HG03558 (cell line): ENCODE results near the gene HIPK2.

Experiments
- ATAC-seq: cut with Tn5 transposase; IDR thresholded peaks from one replicate; pipeline ENCODE4 v1.9.1; 2021; ENCODE audit warnings: moderate number of reproducible peaks; ENCODE audit not compliant: unreplicated experiment; ENCODE audit errors: extremely low read depth

Gene HIPK2

DNA sequence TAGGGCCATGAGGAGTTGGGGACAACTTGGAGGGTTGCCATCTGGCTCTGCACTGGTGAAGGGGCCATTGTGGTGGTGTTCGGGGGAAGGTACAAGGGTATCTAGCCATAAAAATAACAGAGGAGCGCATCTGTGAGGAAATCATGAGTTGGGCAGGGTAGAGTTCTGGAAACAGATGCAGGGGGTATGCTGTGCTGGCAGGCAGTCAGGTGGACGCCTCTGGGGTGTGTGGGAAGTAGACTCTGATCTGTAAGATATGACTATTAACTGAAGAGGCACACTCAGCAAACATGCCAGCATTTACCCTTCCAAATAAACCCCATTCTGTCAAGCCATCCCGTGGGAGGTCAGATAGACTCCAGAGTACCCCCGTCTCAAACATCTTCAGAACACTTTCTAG is 174.5 kb downstream of the HIPK2 start:
- no peak for ATAC-seq

DNA sequence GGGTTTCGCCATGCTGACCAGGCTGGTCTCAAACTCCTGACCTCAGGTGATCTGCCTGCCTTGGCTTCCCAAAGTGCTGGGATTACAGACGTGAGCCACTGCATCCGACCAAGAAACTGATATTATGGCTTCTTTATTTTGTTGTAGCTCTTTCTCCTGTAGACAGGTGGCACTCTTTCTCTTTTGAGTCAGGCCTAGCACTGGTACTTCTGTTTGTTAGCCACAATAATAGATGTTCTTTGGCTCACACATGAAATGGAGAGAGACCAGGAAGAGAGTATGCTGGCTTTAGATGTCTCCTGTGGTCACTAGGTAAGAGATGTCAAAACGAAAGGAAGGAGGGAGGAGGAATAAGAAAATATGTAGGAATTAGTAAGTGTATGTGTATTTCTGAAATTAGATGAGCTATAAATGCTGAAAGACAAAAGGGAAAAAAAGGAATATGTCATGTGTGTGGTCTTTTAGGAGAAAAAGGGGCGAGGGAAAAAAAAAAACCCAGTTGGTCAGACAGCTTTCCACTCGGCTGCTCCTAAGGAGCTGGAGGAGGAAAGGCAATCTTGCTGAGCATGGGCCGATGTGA is 175.6 kb downstream of the HIPK2 start:
- no peak for ATAC-seq

DNA sequence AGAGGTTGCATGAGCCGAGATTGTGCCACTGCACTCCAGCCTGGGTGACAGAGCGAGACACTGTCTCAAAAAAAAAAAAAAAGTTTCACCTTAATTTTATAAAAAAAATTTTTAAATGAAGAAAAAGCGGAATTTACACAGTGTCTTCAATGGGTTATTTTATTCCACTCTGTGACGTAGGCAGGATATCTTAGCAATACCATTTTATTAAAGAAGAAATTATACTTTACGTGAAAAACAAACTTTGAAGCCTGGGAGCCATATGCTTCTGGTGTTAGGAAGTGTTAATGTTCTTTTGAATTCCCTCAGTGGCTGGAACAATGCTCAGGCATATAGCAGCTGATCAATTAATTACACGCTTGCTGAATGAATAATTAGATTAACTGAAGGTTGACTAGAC is 176.6 kb downstream of the HIPK2 start:
- ATAC-seq: no peak

DNA sequence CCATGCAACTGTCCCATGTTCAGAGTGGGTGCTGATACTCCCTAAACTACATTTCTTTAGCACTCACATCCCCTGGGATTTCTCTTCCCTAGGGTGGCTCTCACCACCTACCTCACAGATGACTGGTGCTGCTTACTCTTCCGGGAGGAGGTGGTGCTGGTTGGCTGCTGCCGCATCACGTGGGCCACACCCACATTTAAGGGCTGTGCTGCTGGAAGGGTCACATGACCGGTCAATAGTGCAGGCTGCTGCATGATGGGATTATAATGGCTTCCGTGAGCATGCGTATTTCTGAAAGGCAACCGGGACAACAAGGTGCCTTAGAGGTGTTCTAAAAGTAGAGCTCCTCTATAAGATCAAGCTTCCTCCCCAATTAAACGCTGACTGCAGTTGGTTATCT is 177.5 kb downstream of the HIPK2 start:
- ATAC-seq: no peak

DNA sequence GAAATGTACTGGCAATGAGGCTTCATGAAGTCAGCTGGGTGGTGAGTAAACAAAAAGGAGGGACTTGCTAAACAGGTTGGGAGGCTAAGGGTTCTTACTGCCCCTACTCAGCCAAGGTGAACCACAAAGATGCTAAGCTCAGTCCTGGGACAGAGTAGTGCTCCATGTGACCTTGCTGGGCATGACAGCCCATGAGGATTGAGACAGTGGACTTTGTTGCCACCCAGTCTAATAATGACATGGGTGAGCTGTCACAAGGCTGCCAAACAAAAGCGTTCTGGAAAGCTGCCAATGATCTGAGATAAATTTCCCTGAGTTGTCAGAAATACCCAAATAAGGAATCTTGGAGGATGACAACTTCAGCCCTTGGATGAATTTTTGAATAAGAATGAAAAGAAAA is 179.2 kb downstream of the HIPK2 start:
- no peak for ATAC-seq

DNA sequence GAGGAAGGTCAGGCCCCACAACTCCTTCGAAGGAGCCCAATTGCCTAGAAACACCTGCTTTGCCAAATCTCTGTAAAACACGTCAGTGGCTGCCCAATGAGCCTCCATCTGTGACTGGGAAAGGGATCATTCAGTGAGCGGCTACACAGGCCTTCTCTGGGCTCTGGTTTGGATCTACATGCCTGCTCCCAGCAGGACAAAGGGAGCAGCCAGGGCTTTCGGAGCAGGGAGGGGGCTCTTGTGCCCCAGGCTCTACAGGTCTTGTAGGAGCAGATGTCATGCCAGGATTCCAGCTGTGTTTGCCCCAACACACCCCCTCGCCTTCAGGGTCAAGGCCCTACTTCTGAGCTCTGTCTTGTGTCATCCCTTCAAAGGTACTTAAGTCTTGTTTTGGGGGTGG is 180.8 kb downstream of the HIPK2 start:
- no peak for ATAC-seq

DNA sequence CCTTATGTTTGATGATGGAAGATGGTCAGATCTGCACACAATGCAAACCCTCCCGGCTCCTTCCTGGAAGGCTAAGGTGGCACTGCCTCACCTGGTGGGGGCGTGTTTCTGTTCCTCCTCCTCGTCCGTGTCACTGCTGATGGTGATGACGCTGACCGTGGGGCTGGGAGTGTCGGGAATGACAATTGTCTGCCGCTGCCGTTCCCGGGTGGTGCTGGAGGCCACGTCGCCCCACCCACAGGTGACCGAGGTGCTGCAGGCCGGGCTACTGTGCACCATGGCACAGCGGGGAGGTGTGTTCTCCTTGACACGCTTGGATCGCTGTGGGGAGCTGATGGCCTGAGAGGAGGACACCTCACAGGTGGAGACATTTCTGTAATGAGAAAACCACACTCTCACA is 181.2 kb downstream of the HIPK2 start:
- ATAC-seq: no peak

DNA sequence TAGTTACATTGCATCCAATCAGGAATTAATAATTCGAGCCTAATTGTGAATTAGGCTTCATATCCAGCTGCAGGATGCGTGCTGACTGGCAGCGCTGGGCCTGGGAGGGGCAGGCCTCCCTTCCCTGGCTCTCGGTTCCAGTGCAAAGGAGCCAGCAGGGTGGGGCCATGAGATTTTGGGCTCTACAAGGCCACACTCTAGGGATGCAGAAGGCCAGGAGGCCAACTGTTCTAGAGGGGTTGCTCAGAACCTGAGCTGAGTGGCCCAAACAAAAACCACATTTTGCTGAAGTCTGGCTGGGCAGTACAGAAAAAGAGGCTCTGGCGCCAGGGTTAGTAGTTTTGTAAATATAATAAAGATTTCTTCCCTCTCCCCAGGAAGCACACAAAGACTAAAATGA is 182.0 kb downstream of the HIPK2 start:
- no peak for ATAC-seq

DNA sequence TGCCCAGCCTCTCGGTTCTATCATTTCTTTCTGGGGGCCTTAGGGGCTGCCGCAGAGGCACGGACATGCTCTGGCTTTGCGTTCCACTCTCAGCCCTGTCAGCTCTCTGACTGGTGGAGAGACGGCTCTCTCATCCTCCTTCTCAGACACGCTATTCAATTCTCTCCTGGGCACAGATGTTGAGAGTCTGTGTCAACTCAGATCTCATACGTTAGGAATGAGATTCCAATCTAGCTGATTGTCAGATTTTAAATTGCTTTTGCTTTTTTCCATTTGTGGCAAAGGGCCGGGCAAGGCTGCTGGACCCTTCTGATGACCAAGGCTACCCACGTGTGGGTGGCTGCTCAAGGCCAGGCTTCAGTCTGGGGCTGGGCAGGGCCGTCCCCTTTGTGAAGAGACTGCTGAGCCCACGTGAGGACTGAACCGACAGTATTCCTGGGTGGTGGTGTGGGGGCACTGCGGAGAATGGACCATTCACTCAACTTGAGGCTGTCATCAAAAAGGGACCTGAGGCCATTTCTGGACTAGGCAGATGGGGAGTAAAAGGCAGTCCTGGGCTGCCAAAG is 182.8 kb downstream of the HIPK2 start:
- ATAC-seq: no peak

DNA sequence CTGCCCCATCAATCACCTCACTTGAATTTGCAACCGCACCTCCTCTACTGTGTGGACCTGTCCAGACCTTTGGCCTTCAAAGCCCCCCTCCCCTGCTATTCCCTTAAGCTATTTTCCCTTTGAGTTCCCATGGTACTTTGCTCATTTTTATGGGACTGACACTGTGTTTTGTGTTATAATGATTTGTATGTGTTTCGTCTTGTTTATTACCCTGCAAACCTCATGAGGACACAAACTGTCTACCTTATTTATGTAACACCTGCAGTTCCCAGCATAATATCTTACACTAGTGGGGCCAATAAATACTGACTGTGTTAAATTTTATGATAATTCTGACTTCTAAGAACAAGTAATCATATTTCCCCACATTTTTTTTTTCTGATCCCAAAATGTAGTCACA is 183.7 kb downstream of the HIPK2 start:
- no peak for ATAC-seq

DNA sequence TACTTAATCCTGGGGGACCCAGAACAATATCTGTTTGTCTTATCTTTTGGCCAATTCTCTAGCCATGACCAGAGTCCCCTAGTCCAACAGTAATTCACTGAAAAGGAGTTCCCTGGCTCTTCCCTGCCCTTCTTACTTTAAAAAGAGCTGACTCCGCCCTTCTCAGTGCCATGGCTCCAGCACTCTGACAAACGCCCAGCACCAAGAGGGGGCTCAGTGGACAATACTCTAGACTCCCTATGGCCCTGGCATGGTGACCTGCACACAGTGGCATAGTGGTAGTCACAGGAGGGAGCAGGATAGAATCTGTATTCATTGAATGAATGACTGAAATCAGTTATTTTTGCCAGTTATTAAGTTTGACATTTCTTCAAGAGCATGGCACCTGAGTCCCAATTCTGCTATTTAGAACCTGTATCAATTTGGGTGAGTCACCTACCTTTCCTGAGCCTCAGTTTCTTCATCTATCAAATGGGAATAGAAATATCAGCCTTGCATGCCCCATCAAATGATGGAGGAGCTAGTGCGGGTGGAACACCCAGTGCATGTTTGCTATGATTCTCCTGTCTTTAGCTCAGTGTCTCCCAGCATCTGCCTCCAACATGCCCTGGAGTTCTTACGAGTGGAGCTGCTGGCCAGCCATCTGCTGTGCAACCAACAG is 184.9 kb downstream of the HIPK2 start:
- ATAC-seq: no peak

DNA sequence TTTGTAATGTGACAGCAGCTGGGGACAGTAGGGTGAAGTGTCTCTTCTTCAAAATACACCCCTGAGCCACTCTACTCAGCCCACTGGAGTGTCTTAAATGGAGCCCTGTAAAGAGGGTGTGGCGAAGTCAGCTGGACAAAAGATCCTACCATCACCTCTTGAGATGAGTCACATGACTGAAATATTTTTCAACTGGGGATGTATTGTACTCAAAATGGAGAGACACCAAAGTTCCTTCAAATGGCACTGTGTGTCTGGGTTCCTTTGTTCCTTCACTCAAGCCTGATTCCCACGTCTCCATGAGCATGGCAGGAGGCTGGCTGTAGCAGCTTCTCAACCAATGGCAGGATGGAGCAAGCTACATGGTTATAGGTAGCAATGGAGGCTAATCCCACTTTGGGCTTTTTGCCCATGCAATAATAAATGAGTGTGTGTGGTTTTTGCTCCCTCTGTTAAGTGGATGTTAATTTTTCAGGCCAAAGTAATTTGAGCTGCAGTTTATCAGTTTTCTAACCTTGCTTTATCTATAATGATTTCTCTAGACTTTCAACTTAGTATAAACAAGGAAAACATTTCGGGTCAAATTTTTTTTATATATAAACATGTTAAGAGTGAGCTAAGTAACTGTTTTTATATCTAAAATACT is 186.1 kb downstream of the HIPK2 start:
- ATAC-seq: no peak

DNA sequence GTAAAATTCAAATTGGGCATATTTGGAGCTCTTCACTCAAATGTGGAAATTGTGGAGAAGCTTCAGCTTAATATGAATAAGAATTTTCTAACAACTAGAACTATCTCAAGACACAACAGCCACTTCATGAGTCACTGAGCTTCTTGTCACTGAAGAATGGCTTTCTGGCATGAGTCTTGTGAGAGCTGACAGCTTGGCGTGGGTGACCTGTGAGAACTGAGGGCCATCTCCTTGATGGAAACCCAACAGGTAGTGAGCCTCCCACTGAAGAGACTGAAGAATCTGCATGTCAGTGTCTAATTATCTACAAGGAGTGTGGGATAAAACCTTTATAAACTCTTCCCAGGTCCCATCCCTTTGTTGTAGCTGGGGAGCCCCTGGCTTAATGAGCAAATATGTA is 188.3 kb downstream of the HIPK2 start:
- ATAC-seq: no peak

DNA sequence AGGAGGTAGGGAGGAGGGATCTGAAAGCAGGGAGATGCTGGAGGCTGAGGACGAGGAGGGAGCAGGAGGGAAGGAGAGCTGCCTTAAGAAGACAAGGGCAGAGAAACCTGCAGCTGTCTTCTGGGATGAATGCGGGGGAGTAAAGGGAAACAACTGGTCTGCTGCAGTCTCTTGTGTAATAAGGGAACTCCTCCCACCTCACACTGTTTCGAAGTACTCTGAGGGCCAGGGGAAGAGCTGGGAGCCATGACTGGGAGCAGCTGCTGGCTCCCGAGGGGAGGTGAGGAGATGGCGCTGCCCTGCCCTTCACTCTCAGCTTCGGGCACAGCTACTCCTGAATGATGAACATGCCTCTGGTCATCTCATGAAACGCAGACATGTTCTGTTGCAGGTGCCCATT is 189.2 kb downstream of the HIPK2 start:
- ATAC-seq: no peak

DNA sequence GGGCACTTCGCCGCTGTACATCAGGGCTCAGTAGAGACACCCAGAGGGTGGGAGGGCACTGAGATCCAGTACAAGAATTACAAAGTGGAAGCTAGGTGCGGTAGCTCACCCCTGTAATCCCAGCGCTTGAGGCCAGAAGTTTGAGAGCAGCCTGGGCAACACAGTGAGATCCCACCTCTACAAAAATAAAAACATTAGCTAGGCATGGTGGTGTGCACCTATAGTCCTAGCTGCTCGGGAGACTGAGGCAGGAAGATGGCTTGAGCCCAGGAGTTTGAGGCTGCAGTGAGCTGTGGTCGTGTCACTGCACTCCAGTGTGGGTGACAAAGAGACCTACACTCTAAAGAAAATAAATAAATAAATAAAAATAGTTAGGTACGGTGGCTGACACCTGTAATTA is 190.3 kb downstream of the HIPK2 start:
- no peak for ATAC-seq

DNA sequence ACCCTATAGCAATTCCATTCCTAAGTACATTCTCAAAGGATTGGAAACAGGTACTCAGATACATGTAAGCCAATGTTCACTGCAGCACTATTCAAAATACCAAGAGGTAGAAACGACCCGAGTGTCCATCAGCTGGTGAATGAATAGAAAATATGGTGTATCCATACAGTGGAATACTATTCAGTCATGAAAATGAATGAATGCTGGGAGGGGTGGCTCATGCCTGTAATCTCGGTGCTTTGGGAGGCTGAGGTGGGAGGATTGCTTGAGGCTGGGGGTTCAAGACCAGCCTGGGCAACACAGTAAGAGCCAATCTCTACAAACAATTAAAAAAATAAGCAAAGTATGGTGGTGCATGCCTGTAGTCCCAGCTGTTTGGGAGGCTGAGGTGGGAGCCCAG is 191.5 kb downstream of the HIPK2 start:
- ATAC-seq: no peak

DNA sequence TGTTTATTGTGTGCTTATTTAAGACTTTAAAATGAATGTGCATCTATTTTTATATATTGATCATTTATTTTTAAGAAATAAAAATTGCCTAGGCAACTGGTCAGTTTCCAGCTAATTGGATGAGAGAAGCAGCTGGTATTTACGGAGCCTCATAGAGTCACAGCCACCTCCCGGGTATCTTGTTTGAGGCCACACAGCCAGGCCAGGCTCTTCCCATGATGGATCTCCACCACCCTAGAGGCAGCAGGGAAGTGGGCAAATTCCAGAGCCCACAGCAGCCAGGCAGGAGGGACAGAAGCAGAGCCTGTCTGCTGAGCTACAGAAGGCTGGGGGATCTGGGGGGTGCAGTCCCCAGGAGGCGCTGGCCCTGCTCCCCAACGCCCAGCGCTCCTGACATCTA is 192.8 kb downstream of the HIPK2 start:
- no peak for ATAC-seq

DNA sequence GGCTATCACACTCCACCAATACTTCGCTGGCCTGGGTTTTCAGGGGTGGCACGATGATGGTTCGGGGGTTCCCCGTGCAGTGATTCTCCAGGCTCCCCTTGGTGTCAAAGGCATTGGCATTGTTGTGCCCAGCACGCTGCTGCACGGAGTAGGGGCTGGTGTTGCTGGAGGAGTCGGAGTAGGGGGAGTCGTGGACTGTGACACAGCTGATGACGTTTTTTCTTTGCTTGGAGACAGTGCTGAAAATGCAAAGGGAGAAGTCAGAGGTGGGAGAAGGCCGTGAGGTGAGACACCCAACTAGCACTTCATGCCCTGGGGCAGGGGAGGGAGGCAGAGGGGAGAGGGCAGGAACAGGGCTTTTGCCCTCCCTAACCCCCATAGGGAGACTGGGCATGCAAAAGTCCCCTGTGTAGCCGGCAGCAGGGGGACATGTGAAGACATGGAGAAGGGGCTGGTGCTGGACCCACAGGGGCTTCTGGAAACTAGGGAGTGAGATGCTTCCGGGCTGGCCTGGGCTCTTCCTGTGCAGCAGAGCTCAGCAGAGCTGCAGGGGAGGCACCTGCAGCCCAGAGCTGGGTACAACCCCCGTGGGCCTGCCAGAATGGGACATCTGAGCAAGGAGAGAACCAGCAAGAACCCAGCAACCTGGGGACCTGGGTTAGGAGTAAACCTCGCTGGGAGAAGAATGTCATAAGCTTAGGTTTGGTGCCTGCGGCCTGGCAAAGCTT is 193.8 kb downstream of the HIPK2 start:
- no peak for ATAC-seq

DNA sequence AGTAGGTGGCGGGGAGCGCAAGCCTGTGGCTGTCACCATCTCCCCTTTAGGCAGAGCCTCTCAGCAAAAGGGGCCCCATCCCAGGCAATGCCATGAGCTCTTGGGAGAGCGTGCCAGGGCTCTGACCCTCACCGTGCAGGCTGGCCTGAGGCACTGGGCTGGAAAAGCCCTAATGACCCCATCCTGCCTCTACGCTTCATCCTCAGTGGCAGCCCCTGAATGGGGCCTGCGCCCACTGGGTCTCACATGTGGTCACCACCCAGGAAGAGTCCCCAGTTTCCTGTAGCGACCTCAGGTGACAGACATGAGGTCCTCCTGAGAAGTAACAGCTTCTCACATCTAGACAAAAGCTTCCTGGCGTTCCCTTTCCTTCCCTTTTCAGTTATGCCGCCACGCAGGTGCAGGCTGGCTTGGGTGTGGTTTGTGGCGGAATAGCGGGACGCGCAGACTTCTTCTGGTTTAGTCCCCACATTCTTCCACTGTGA is 195.1 kb downstream of the HIPK2 start:
- no peak for ATAC-seq

DNA sequence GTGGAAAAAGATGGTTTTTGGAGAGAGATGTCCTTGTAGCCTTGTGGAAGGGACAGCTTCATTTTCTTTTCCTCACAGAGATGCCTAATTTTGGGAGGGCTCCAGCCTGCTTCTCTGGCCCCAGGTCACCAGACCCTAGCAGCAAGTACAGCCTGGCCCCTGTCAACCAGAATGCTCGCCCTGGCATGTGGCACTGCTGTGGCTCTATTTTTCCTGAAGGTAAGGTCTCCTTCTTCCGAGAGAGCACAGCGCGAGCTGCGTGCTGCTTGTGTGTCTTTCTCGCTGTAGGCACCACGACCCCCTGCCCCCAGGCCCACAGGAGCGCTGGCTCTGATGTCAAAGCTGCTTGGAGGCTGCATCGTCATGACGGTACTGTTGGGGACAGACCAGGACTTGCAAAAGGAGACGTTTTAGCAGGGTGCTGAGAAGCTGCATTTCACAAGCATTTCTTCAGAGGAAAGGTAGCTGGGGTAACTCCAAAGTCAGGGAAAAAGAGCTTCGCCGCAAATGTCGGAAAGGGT is 195.6 kb downstream of the HIPK2 start:
- ATAC-seq: no peak

DNA sequence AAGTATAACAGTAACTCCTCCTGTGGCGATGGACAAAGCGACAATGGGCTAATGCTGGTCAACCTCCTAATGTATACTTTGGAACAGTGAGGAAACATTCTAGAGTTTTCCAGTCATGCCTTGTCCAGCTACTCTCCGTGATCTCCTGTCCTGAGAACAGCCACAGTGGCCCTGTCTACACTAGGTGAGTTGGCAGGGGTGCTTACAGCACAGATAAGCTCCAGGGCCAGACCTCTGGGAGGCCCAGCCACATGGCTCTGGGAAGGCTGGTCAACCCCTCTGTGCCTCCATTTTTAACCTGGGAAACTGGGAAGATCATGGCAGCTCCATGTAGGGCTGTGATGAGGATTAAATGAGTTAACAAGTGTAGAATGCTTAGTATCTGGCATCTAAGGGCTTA is 197.4 kb downstream of the HIPK2 start:
- ATAC-seq: no peak
